ENCODE data around the gene ZNF84.

Gene ZNF84

GRCh38 chr12:133037207-133038005 is at the start of gene ZNF84:
Gene ZNF84 (plus strand): TSS chr12:133037509. CDS start chr12:133041468, 3,959 bp downstream.
- FAIRE-seq, result peak; percentile 87

GRCh38 chr12:132998741-132999140 is 38.6 kb upstream of the ZNF84 start:
- FAIRE-seq, result no peak

- FAIRE-seq, result no peak
These were observed 26.5 kb upstream of the ZNF84 start for GRCh38 chr12:133010657-133011297.

- FAIRE-seq, result no peak
These were observed 13.7 kb upstream of the ZNF84 start for GRCh38 chr12:133023566-133023965.

- FAIRE-seq, result no peak
These were observed 10.3 kb upstream of the ZNF84 start for GRCh38 chr12:133026996-133027395.

- FAIRE-seq, result no peak
These were observed 905 bp downstream of the ZNF84 start for GRCh38 chr12:133038118-133038709.

GRCh38 chr12:133046698-133047097 is 9.4 kb downstream of the ZNF84 start:
- no peak for FAIRE-seq

GRCh38 chr12:133057446-133057845 is 20.1 kb downstream of the ZNF84 start:
- FAIRE-seq, result no peak

- no peak for FAIRE-seq
These were observed 21.1 kb downstream of the ZNF84 start for GRCh38 chr12:133058203-133059113.

- FAIRE-seq, result no peak
These were observed 24.6 kb downstream of the ZNF84 start for GRCh38 chr12:133061954-133062353.

- FAIRE-seq, result no peak
These were observed 26.2 kb downstream of the ZNF84 start for GRCh38 chr12:133063556-133063955.

GRCh38 chr12:133073836-133074235 is 36.5 kb downstream of the ZNF84 start:
- no peak for FAIRE-seq

- peak; percentile 98 for FAIRE-seq
These were observed 42.7 kb downstream of the ZNF84 start for GRCh38 chr12:133080026-133080367.

- peak; percentile 31 for FAIRE-seq
These were observed 43.3 kb downstream of the ZNF84 start, which contains the start of gene ZNF140 for GRCh38 chr12:133080368-133081158. Gene ZNF140 (plus strand): TSS chr12:133080923. CDS start chr12:133081321, 398 bp downstream.

GRCh38 chr12:133081159-133081780 is 44.0 kb downstream of the ZNF84 start:
- no peak for FAIRE-seq

- no peak for FAIRE-seq
These were observed 46.0 kb downstream of the ZNF84 start for GRCh38 chr12:133083345-133083744.

GRCh38 chr12:133105620-133106019 is 68.3 kb downstream of the ZNF84 start:
- no peak for FAIRE-seq

- no peak for FAIRE-seq
These were observed 68.9 kb downstream of the ZNF84 start for GRCh38 chr12:133106253-133106652.

- no peak for FAIRE-seq
These were observed 69.8 kb downstream of the ZNF84 start for GRCh38 chr12:133107121-133107520.

- FAIRE-seq, result no peak
These were observed 70.8 kb downstream of the ZNF84 start for GRCh38 chr12:133108150-133108549.

Measured in endometrium (tissue), 2 donors.